Stimulated activated naive CD8-positive, alpha-beta T cell treated with anti-CD3 and anti-CD28 coated beads, Interleukin-15, amount 100 ng/mL, for 72 hours (primary cell): ENCODE measurements around the gene MAB21L4.

ENCODE experiments used
- ATAC-seq: fragments of 150-1000 bp; cut with Tn5 transposase; 2 replicates; pipeline ENCODE4 v1.10.0; 2021; ENCODE audit warnings: mild to moderate bottlenecking, moderate library complexity
- DNase-seq, 2 donors: peaks; one replicate each; pipeline ENCODE4 v3.0.0; 2021 to 2022
- H3K27ac Mint-ChIP-seq, 2 donors: one replicate each; pipeline ENCODE4 v1.8.0; 2022; ENCODE audit warnings: mild to moderate bottlenecking in 2 of 2, mixed read lengths in 2 of 2, moderate library complexity in 2 of 2
- H3K27me3 Mint-ChIP-seq: one replicate; pipeline ENCODE4 v1.8.0; 2022; ENCODE audit warnings: mixed read lengths
- H3K4me1 Mint-ChIP-seq: one replicate; pipeline ENCODE4 v1.8.0; 2022; ENCODE audit warnings: mild to moderate bottlenecking, mixed read lengths
- H3K4me3 Mint-ChIP-seq, 2 donors: one replicate each; pipeline ENCODE4 v1.8.0; 2022; ENCODE audit warnings: mild to moderate bottlenecking in 2 of 2, mixed read lengths in 2 of 2, moderate library complexity in 1 of 2
- H3K9me3 Mint-ChIP-seq, 2 donors: one replicate each; pipeline ENCODE4 v1.8.0; 2022; ENCODE audit warnings: mixed read lengths in 2 of 2

The MAB21L4 gene

GRCh38 chr2:240895656-240896388 lies at the start of gene MAB21L4:
MAB21L4 (minus strand) TSS chr2:240896156; CDS start chr2:240895997, 159 bp downstream.
- H3K9me3 Mint-ChIP-seq, result no peaks in the 10 kb centered on the region

GRCh38 chr2:240936106-240936505 lies 40.1 kb upstream of the MAB21L4 start:
- peaks cover 24% of the 10 kb centered on the region for H3K27me3 Mint-ChIP-seq
- H3K27ac Mint-ChIP-seq, result no peak overlapping the region
- peaks cover 0 to 20% of the 10 kb centered on the region in 2 donors for H3K9me3 Mint-ChIP-seq
- H3K4me1 Mint-ChIP-seq, result no peaks in the 10 kb centered on the region
- ATAC-seq (no peak), DNase-seq (no peak)
- H3K4me3 Mint-ChIP-seq, result no peak overlapping the region

More at GRCh38 chr2:240895656-240896388, at the start of gene MAB21L4:
- Mint-ChIP-seq H3K4me1 (peaks cover 11% of the 10 kb centered on the region), H3K27ac (peak within 1 kb of the TSS in 1 of 2 donors; percentile 42), H3K27me3 (peaks cover 3% of the 10 kb centered on the region), H3K4me3 (no peak within 1 kb of the TSS)
- no peak for DNase-seq
- no peak for ATAC-seq

GRCh38 chr2:240935103-240935876 lies 39.3 kb upstream of the MAB21L4 start:
- Mint-ChIP-seq H3K27me3 (peaks cover 16% of the 10 kb centered on the region), H3K9me3 (peaks cover 0 to 16% of the 10 kb centered on the region in 2 donors), H3K27ac (no peak overlapping the region), H3K4me3 (no peak overlapping the region), H3K4me1 (no peaks in the 10 kb centered on the region)
- DNase-seq, result no peak
- no peak for ATAC-seq

- no peak overlapping the region for H3K4me3 Mint-ChIP-seq
- H3K27me3 Mint-ChIP-seq, result peaks cover 10% of the 10 kb centered on the region
- H3K27ac Mint-ChIP-seq, result peak overlapping the region in 1 of 2 donors; percentile 15
- peaks cover 0 to 16% of the 10 kb centered on the region in 2 donors for H3K9me3 Mint-ChIP-seq
- H3K4me1 Mint-ChIP-seq, result no peaks in the 10 kb centered on the region
- ATAC-seq (no peak), DNase-seq (peak in 1 of 2 donors; percentile 6)
Observed at GRCh38 chr2:240934701-240935102, 38.7 kb upstream of the MAB21L4 start.

- peak; percentile 29 for ATAC-seq
- Mint-ChIP-seq H3K27ac (peak overlapping the region in 1 of 2 donors; percentile 15), H3K27me3 (peaks cover 8% of the 10 kb centered on the region), H3K4me1 (no peaks in the 10 kb centered on the region), H3K4me3 (no peak overlapping the region), H3K9me3 (peaks cover 0 to 16% of the 10 kb centered on the region in 2 donors)
- peak in 1 of 2 donors; percentile 6 for DNase-seq
Observed at GRCh38 chr2:240933966-240934700, 38.2 kb upstream of the MAB21L4 start.

GRCh38 chr2:240933048-240933965 lies 37.4 kb upstream of the MAB21L4 start:
- no peak for ATAC-seq
- Mint-ChIP-seq H3K27me3 (peaks cover 8% of the 10 kb centered on the region), H3K9me3 (peaks cover 0 to 16% of the 10 kb centered on the region in 2 donors), H3K27ac (no peak overlapping the region), H3K4me3 (no peak overlapping the region), H3K4me1 (no peaks in the 10 kb centered on the region)
- DNase-seq, result peak in 1 of 2 donors; percentile 8

- Mint-ChIP-seq H3K4me1 (no peaks in the 10 kb centered on the region), H3K27ac (no peak overlapping the region), H3K9me3 (peaks cover 0 to 9% of the 10 kb centered on the region in 2 donors), H3K4me3 (no peak overlapping the region), H3K27me3 (peaks cover 3% of the 10 kb centered on the region)
- no peak for ATAC-seq
- no peak for DNase-seq
Observed at GRCh38 chr2:240932724-240933047, 36.7 kb upstream of the MAB21L4 start.

- no peak for ATAC-seq
- Mint-ChIP-seq H3K4me1 (no peaks in the 10 kb centered on the region), H3K4me3 (no peak overlapping the region), H3K9me3 (peaks cover 0 to 7% of the 10 kb centered on the region in 2 donors), H3K27me3 (no peaks in the 10 kb centered on the region), H3K27ac (no peak overlapping the region)
- peak in 1 of 2 donors; percentile 5 for DNase-seq
Observed at GRCh38 chr2:240932001-240932723, 36.2 kb upstream of the MAB21L4 start.

- Mint-ChIP-seq H3K4me3 (no peak overlapping the region), H3K27ac (no peak overlapping the region), H3K9me3 (peaks cover 0 to 5% of the 10 kb centered on the region in 2 donors), H3K27me3 (no peaks in the 10 kb centered on the region), H3K4me1 (no peaks in the 10 kb centered on the region)
- ATAC-seq, result no peak
- DNase-seq, result no peak
Observed at GRCh38 chr2:240931319-240931949, 35.5 kb upstream of the MAB21L4 start.

- Mint-ChIP-seq H3K27me3 (no peaks in the 10 kb centered on the region), H3K9me3 (no peaks in the 10 kb centered on the region), H3K4me3 (no peak overlapping the region), H3K4me1 (no peaks in the 10 kb centered on the region), H3K27ac (no peak overlapping the region)
- DNase-seq (peak in 1 of 2 donors; percentile 8), ATAC-seq (no peak)
Observed at GRCh38 chr2:240930631-240931318, 34.8 kb upstream of the MAB21L4 start.

GRCh38 chr2:240930096-240930630 lies 34.2 kb upstream of the MAB21L4 start:
- H3K27ac Mint-ChIP-seq, result no peak overlapping the region
- peak in 1 of 2 donors; percentile 5 for DNase-seq
- no peaks in the 10 kb centered on the region for H3K9me3 Mint-ChIP-seq
- no peaks in the 10 kb centered on the region for H3K27me3 Mint-ChIP-seq
- H3K4me1 Mint-ChIP-seq, result no peaks in the 10 kb centered on the region
- no peak for ATAC-seq
- H3K4me3 Mint-ChIP-seq, result no peak overlapping the region

- peak in 1 of 2 donors; percentile 5 for DNase-seq
Observed at GRCh38 chr2:240929364-240930095, 33.6 kb upstream of the MAB21L4 start.

More at GRCh38 chr2:240929364-240930095, 33.6 kb upstream of the MAB21L4 start:
- Mint-ChIP-seq H3K9me3 (no peaks in the 10 kb centered on the region), H3K4me3 (no peak overlapping the region), H3K27me3 (no peaks in the 10 kb centered on the region), H3K27ac (peak overlapping the region in 1 of 2 donors; percentile 42), H3K4me1 (no peaks in the 10 kb centered on the region)
- no peak for ATAC-seq
